Smooth muscle cell (in vitro differentiated cells): ENCODE data around the gene PRCP. TPM values are rescaled to one million over a fixed set of nuclear protein-coding genes. Genes with fewer than 3 reads are reported as not detected.
A peak's percentile ranks its signal among the peaks of the same experiment; 100 is the strongest.

Experiments used
- DNase-seq: peaks from one replicate; lab custom pipeline; 2025; ENCODE audit not compliant: unreplicated experiment; lab: John Stamatoyannopoulos, UW
- H2AFZ ChIP-seq: fragments of 200-600 bp; sonication (generic); 2 replicates; pipeline ENCODE4 v1.6.0; 2016; ENCODE audit warnings: antibody characterized with exemption, low read depth, mild to moderate bottlenecking
- H3F3A ChIP-seq: fragments of 200-600 bp; sonication (generic); 2 replicates; pipeline ENCODE4 v1.6.0; 2017; ENCODE audit warnings: antibody characterized with exemption, low read depth
- H3K27ac ChIP-seq: fragments of 200-600 bp; sonication (generic); 2 replicates; pipeline ENCODE4 v1.5.1; 2016; ENCODE audit warnings: low read depth, mild to moderate bottlenecking
- H3K27me3 ChIP-seq: fragments of 200-600 bp; sonication (generic); 2 replicates; pipeline ENCODE4 v1.6.1; 2016; ENCODE audit warnings: low read depth, mild to moderate bottlenecking
- H3K36me3 ChIP-seq: fragments of 200-600 bp; sonication (generic); 2 replicates; pipeline ENCODE4 v1.5.1; 2016; ENCODE audit warnings: low read depth
- H3K4me1 ChIP-seq: fragments of 200-600 bp; sonication (generic); 2 replicates; pipeline ENCODE4 v1.5.1; 2016; ENCODE audit warnings: low read depth
- H3K4me2 ChIP-seq: fragments of 200-600 bp; sonication (generic); 2 replicates; pipeline ENCODE4 v1.6.0; 2016; ENCODE audit warnings: mild to moderate bottlenecking
- H3K4me3 ChIP-seq: fragments of 200-600 bp; sonication (generic); 2 replicates; pipeline ENCODE4 v1.5.1; 2016; ENCODE audit warnings: mild to moderate bottlenecking
- H3K79me2 ChIP-seq: fragments of 200-600 bp; sonication (generic); 2 replicates; pipeline ENCODE4 v1.6.0; 2016; ENCODE audit warnings: low read depth, mild to moderate bottlenecking
- H3K9ac ChIP-seq: fragments of 200-600 bp; sonication (generic); 2 replicates; pipeline ENCODE4 v1.6.0; 2016; ENCODE audit warnings: low read depth
- H3K9me3 ChIP-seq: fragments of 200-600 bp; sonication (generic); replicated peaks from 2 replicates; pipeline ENCODE4 v1.5.1; 2016; ENCODE audit warnings: low read depth
- H4K20me1 ChIP-seq: fragments of 200-600 bp; sonication (generic); 2 replicates; pipeline ENCODE4 v1.6.0; 2016; ENCODE audit warnings: low read depth
- CTCF ChIP-seq: fragments of 200-600 bp; sonication (generic); IDR thresholded peaks from 2 replicates; pipeline ENCODE4 v1.5.1; 2017; ENCODE audit warnings: borderline replicate concordance, mild to moderate bottlenecking, antibody characterized with exemption; ENCODE audit not compliant: insufficient read depth, poor library complexity, severe bottlenecking
- WGBS: methylation state at CpG from one replicate; pipeline ENCODE4 v1.1.7; 2016; ENCODE audit warnings: low lambda C conversion rate; 5-methylcytosine and 5-hydroxymethylcytosine counted together
- polyA plus RNA-seq: library from polyadenylated mRNA; unstranded; fragments of >200 nt; fragmentation: Nextera tagmentation; extraction: Ambion mirVana; gene quantifications from 2 replicates; pipeline ENCODE4 v1.2.1, GENCODE V29; 2016
- total RNA-seq: library from RNA; depleted of rRNA; stranded (reverse); fragments of >200 nt; gene quantifications from 2 replicates; pipeline ENCODE4 v1.2.3, GENCODE V29; 2014

The PRCP gene
- total and polyA plus RNA-seq, 2 experiments from 2014 or later = 78.8 to 84.0 TPM

GRCh38 chr11:82864268-82864667 lies 36.0 kb downstream of the PRCP start:
- Histone ChIP-seq H3K36me3 (no peaks in the 10 kb centered on the region), H3F3A (no peaks in the 10 kb centered on the region), H3K9ac (no peak overlapping the region), H2AFZ (no peak overlapping the region), H3K9me3 (no peaks in the 10 kb centered on the region), H3K27me3 (no peaks in the 10 kb centered on the region), H3K79me2 (no peaks in the 10 kb centered on the region), H3K4me3 (no peak overlapping the region), H4K20me1 (peaks cover 7% of the 10 kb centered on the region), H3K4me1 (no peaks in the 10 kb centered on the region), H3K27ac (no peak overlapping the region), H3K4me2 (no peak overlapping the region)
- WGBS = 55% methylated on average over 5 of the region's 5 CpGs
- no peak for DNase-seq
- TF ChIP-seq CTCF = peak; percentile 34

GRCh38 chr11:82863209-82863608 lies 37.0 kb downstream of the PRCP start:
- Histone ChIP-seq H3K4me2 (no peak overlapping the region), H3K9me3 (no peaks in the 10 kb centered on the region), H3K9ac (no peak overlapping the region), H3K79me2 (no peaks in the 10 kb centered on the region), H3K36me3 (no peaks in the 10 kb centered on the region), H2AFZ (no peak overlapping the region), H4K20me1 (peaks cover 7% of the 10 kb centered on the region), H3K27me3 (no peaks in the 10 kb centered on the region), H3F3A (no peaks in the 10 kb centered on the region), H3K4me1 (peaks cover 3% of the 10 kb centered on the region), H3K27ac (no peak overlapping the region), H3K4me3 (no peak overlapping the region)
- no peak for TF ChIP-seq CTCF
- DNase-seq = no peak
- 97% methylated on average over 2 of the region's 2 CpGs for WGBS

GRCh38 chr11:82862379-82862778 lies 37.9 kb downstream of the PRCP start:
- Histone ChIP-seq H3F3A (no peaks in the 10 kb centered on the region), H3K4me2 (no peak overlapping the region), H3K4me3 (no peak overlapping the region), H3K27me3 (no peaks in the 10 kb centered on the region), H3K36me3 (no peaks in the 10 kb centered on the region), H3K9ac (no peak overlapping the region), H4K20me1 (peaks cover 7% of the 10 kb centered on the region), H3K4me1 (peaks cover 3% of the 10 kb centered on the region), H3K27ac (no peak overlapping the region), H3K79me2 (no peaks in the 10 kb centered on the region), H2AFZ (no peak overlapping the region), H3K9me3 (no peaks in the 10 kb centered on the region)
- TF ChIP-seq CTCF = no peak
- WGBS = 60% methylated on average over 2 of the region's 2 CpGs
- DNase-seq = no peak

GRCh38 chr11:82859750-82860149 lies 40.5 kb downstream of the PRCP start:
- TF ChIP-seq CTCF = no peak
- H4K20me1 ChIP-seq = peaks cover 7% of the 10 kb centered on the region
- H3K79me2 ChIP-seq = no peaks in the 10 kb centered on the region
- no peaks in the 10 kb centered on the region for H3F3A ChIP-seq
- WGBS = 98% methylated on average over 2 of the region's 2 CpGs
- H3K4me1 ChIP-seq = peaks cover 3% of the 10 kb centered on the region
- H3K27me3 ChIP-seq = no peaks in the 10 kb centered on the region
- no peak overlapping the region for H3K9ac ChIP-seq
- DNase-seq = no peak
- no peaks in the 10 kb centered on the region for H3K9me3 ChIP-seq
- no peak overlapping the region for H2AFZ ChIP-seq
- H3K27ac ChIP-seq = no peak overlapping the region
- no peaks in the 10 kb centered on the region for H3K36me3 ChIP-seq
- no peak overlapping the region for H3K4me3 ChIP-seq
- H3K4me2 ChIP-seq = no peak overlapping the region
